HG03378 (cell line): Measurements from ENCODE around the gene URB1.
"Not testable (repeated sequence)": the region's sequence is repeated elsewhere in the genome, so short reads cannot be mapped to it uniquely, and the experiment has no call there.

Source experiments
- ATAC-seq: cut with Tn5 transposase; IDR thresholded peaks from one replicate; pipeline ENCODE4 v1.9.1; 2021; ENCODE audit warnings: mild to moderate bottlenecking, moderate library complexity; ENCODE audit not compliant: unreplicated experiment

The URB1 gene, protein sequence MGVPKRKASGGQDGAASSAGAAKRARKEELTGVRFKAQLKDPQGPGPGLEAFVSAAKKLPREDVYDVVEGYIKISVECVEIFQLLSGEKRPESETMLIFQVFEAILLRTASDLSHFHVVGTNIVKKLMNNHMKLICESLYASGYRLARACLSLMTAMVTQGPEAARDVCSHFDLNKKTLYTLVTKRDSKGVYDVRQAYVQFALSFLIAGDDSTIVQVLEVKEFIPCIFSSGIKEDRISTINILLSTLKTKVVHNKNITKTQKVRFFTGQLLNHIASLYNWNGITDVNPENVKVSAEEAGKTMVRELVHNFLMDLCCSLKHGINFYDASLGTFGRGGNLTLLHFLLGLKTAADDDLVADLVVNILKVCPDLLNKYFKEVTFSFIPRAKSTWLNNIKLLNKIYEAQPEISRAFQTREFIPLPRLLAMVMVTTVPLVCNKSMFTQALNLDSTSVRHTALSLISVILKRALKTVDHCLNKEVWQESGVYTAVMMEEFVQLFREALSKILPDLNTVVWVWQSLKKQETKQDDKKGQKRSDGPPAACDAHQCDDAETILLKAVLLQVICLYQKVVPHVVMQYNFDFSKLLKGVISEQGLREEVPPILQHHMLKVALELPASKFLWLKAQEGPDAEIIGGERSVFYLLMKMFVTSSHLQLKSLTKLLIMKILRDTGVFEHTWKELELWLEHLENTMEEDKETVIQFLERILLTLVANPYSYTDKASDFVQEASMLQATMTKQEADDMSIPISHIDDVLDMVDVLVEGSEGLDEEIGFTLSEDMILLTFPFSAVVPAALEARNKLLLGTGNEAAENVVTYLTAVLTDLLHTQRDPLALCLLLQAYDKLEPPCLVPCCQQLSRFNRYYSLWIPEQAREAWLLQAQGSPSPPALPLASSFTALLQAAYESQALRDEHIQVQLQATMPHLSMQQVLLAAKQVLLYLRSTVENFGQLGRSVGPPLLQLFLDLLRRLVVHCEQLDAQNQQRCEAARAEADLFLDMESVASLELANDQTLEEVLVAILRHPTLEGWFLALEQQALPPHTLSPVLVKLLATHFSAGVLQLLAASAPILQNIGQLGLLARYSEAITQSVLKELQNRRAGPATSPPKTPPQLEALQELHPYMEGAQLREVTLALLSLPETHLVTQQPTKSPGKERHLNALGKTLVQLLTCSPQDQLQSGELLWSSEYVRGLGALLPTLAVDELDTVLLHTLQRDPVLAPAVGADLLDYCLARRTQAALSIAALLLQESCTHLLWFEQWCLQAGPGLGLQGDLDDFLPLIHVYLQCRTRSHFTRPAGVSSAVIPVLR (N-terminal part only)

DNA sequence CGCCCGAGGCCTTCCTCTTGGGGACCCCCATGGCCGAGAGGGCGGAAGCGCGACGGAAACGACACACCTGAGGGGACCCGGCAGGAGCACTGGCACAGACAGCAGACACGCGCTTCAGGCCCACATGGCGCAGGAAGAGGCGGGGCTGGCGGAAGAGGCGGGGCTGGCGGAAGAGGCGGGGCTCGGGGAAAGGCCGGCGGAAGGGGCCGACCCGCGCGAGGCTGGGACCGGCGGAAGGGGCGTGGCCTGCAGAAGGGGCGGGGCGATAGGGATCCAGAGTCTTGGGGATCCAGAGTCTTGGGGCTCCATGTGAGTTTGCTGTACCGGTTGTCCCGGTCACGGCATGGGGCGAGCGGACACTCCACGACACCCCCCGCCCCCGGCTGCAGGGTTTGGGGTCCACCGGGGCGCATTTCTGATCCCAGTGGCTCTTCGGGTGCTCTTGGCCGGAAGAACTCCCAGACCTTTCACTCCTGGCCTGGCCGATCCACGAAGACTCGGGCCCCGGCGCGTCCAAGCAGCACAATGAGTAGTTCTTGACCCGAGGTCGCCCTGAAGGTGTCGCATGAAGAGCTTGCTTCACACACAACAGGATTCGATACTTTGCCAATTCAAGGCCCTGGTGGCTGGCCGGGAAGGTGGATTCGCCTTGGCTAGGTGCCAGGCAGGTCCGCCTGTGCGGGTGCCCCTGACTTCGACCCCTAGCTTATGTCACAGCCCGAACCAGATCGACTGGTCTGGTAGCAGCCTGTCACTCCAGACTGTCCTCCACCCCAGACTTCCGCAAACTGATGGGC is at the start of gene URB1:
URB1 (minus strand) TSS at position 133 of the 797 bp plus-strand sequence; CDS start at position 31, 102 bp downstream.
- peak; percentile 67 for ATAC-seq

DNA sequence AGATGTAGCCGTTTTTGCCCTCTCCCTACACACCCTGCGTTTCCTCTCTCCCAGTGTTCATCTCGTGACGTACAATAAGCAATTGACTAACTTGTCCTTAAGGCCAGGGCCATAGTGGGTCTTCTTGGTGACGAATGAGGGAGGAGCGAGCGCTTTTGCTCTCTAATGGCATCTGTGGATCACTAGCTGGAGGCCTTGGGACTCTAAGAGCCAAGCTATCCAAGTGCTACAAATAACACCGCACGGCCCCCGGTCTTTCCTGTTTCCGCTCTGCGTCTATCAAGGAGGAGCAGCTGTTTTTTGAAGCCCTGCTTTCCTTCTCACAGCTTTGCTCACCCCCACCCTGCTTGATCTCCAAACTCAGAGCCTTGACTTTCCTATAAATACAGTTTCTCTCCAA is 44.9 kb upstream of the URB1 start:
- no peak for ATAC-seq

DNA sequence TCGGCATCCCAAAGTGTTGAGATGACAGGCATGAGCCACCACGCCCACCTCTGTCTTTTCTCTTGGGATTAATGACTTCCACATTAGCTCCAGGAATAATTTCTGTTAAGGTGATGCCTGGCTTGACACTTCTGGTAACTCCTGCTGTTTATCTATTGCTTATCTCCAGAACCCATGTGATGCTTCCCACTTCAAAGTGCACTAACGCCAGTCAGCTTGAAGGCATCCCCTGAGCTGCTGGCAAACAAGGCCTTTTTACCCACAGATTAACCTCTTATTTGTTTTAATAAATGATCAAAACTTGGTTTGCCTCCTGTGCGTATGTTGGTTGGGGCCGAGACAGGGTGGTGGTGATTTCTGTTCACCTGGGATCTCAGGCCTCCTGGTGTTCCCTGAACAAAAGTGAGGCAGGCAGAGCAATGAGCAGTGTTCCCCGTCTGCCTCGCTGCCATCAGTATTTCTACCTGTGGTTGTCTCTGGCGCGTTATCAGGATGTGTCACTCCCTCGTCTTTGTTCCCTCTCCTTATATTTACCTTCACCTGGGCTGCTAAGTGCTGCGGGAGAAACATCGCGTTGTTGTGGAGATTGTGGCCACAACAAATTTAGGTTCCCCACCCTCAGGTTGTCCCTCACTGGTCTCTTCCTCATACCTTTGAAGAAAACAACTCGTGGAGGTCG is 40.3 kb upstream of the URB1 start:
- not testable (repeated sequence) for ATAC-seq

DNA sequence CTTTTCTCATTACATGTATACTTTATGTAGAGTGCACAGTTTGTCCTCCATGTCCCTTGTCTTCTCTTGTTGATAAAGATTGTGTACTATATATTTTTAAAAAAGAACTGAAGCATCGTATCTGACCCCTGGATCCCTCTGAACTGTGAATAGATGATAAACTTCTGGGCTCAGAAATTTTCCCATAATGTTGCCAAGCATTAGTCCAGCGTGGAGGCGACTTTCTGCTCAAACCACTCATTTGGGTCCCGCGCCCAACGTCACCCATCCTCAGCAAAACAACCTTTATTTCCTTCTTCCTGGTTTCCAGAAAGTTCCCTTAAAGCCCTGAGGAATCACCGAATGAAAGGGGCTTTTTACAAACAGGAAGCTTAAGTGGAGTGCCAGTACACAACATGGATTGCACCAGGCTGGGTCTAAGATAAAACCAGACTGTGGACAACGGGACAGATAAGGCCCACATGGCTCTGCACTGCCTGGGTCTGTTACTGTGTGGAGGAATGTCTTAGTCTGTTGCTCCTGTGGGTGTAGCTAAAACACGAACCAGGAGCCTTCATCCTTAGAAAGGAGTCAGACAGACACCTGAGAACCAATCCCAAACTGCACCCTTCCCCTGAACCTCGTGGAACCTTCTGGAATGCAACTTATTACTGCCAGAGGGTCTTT is 35.3 kb upstream of the URB1 start:
- ATAC-seq, result no peak

DNA sequence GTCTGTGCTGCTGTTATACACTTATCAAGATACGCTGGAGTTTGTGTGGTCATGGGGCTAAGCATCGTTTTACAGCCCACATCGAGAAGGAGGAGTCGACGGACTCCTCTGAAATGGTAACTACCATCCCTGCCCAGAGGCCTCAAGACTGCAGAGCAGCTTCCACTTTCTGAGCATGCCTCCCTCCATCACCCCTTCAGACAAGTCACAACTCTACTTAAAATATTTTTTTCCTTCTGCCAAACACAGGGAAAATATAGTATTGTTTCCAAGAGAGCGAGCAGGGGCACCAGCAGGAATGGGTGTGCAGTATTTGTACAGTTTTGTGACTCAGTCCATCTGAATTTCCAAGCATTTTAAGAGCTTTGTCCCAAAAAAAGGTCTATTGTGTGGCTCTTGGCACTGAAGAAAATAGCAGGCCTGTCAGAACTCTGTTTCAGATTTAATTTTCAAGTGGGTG is 33.8 kb upstream of the URB1 start:
- ATAC-seq, result no peak

DNA sequence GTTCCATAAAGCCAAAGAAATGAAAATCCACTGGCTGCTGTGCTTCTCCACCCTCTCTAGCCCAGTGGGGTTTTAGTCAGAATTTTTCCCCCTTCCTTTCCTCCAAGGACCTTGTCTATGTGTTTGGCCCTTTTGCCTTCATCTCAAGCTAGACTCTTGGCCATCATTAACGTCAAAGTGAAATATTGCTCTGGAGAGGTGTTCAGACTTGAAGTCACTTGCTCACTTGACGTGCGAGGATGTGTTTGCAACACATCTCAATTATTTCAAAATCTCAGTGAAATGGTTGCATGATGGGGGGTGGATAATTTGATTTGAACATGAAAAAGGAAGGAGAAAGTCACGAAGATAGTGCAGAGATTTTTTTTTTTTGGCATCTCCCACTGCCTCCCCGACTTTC is 33.3 kb upstream of the URB1 start:
- ATAC-seq, result no peak

DNA sequence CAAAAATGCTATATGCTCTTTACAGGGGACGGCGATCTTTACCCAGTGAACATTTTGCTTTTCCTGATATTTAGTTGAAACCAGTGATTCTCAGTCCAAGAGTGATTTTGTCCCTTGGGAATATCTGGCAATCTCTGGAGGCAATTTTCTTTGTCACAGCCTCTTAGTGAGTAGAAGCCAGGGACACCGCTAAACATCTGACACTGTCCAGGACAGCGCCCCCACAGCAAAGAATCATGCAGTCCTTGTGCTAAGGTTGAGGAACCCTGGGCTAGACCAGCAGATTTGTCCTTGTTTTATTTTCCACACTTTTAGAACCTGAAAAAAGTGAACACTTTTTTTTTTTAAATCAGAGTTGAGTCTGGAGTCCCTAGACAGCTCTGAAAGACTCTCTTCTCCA is 32.8 kb upstream of the URB1 start:
- ATAC-seq, result no peak

DNA sequence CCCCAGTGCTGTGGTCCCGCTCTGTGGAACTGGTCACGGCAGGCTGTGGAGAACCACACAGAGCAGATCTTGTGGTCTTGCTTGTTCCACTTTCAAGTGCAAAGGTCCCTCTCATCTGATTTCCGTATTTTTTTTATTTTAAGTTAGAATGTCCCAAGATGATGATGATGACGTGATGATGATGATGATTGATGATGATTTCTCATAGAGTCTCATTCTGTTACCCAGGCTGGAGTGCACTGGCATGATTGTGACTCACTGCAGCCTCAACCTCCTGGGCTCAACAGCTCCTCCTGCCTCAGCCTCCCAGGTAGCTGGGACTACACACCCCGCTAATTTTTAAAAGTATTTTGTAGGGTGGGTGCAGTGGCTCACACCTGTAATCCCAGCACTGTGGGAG is 31.9 kb upstream of the URB1 start:
- ATAC-seq, result no peak

DNA sequence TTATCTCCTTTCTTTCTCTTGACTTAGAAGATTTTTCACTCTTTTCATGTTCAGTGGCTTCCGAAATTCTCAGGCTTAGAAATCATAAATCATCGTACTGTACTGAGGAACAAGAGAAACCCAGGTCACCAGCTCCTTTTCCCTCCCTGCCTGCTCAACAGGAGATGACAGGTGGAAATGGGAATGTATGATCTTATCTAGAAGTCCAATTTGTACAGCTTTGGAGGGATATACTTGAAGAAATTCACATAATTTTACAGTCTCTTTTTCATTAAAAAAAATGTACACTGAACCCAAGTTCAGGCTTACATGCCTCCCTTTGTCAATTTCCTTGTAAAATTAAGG is 31.4 kb upstream of the URB1 start:
- ATAC-seq, result no peak

DNA sequence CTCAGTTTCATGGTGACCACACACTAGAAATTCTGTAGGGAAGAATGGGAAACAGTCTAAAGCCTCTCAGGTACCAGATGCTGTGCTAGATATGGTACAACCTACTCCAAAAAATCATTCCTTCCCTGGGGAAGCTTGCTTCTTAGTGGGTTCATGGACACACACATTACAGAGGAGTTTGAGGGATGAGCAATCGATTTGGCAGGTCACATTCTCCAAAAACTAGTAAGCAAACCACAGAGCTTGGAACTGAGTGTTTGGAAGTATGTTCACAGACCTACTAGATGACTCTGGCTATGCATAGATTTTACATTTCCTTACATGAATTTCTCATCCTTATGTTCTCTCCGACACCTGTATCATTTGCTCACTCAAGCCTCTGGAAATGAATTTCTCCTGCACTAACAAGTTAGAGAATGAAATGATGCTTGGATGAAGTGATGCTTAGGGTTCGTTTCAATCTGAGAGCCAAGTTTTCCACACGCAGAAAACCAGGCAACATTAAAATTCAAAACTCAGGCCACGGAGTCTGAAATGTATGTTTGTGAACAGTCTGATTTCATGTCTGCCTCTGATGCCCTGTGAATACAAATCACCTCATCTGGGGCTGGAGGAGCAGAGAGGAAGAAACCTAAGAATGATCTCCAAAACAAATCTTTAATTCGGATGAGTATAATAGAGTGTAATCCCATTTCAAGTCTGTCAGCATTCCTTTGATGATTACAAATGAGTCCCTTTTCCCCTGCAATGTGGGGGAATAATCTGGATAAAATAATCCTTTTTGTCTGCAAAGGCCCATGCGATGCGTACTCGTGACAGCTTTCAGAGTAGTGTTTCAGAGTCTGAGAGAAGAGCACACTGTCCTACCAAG is 30.7 kb upstream of the URB1 start:
- no peak for ATAC-seq

DNA sequence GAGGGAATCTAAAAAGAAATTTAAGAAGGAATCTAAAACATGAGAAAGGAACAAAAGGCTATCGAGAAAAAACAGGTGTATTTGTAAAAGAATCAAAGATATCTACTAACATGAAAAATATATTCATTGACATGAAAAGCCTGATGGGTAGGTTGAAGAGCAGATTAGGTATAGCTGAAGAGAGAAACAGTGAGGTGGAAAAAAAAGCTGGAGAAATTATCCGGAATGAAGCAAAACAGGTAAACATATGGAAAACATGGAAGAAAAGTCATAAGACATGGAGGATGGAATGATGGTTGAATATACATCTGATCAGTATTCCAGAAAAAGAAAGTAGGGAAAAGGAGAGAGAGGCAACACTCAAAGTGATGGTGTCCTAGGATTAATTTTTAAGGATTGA is 29.3 kb upstream of the URB1 start:
- no peak for ATAC-seq

DNA sequence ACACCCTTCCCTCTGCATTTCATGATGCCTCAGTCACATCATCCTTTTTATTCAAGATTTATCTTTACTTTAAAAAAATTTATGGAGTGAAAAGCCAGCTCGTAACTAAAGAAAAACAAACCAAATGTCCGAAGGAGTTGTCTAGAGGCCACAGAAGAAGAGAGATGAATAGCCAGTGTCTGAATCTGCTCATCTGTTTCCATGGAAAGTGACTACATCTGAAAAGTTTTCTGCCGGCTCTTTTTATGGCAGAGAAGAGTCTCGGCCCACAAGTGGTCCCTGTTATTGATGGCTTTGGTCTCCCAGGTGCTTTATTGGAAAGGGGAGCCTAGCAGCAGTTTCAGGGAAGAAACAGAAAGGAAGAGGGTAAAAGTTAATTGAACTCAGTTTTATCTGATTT is 25.3 kb upstream of the URB1 start:
- no peak for ATAC-seq

DNA sequence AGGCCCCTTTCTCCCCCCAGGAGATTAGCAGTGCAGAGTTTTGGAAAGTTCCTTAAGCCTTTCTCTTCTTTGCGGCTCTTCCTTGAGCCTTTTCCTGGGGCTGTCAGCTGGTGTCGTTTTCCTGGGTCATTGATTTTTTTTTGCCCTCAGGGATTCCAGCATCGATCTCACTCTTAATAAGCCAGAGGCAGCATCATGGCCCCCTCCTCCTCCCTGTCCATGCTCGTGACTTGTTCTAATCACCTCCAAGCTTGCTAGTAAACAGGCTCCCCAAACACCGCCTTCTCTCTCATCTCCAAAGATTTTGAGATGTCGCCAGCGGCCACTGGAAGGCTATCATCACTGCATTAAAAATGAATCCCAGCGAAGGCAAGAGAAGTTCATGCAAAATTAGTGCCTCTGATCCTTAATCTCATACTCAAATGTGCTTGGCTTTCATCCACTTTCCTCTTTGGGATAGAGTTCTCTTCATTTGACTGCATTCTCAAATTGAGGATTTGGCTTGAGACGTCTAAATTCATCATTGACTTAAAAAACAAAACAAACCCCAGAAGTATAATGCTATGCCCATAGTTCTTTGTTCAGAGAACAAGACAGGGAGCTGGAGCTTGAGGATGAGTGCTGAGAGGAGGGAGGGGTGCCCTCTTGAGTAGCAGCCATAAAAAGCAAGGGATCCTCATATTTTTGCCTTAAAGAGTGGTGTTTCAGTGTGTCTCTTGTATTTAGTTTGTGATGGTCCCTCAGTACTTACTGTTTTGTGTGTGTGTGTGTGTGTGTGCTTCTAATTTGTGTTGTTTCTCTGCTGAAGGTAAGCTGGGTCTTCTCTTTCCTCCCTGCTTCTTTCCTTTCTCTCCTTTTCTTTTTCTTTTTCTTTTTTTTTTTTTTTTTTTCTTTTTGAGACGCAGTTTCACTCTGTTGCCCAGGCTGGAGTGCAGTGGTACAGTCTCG is 22.9 kb upstream of the URB1 start:
- no peak for ATAC-seq

DNA sequence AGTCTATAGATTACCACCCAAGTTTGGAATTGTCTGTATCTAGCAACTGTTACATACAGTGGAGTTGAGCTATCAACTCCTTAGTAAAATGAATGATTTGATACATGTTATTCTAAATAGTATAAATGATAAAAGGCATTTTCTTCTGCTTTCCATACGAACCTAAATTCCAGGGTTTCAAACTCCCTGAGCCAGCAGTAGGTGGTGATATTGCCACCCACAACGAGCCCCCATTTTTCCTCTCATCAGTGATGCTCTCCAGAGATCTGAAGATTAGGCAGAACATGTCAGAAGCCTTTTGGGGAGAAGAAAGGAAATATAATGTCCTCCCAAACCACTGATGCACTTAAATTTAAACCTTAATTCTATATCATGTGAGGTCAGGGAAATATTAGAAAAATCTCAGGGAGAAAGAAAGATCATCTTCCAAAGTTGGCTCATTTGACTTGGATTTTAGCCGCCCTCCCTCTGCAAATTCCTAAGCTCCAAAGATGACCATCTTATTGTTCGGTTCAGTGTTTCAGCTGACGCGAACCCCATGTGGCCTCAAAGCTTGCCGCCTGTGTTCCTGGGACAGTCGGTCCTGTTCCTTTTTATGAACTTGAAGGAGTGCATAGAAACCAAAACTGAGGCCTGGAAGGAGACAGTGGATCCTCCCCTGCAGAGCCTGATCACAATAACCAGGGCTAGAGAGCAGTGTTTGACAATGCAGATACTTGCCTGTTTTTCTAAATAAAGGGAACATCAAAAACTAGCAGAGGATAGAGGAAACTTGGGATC is 22.0 kb upstream of the URB1 start:
- no peak for ATAC-seq

DNA sequence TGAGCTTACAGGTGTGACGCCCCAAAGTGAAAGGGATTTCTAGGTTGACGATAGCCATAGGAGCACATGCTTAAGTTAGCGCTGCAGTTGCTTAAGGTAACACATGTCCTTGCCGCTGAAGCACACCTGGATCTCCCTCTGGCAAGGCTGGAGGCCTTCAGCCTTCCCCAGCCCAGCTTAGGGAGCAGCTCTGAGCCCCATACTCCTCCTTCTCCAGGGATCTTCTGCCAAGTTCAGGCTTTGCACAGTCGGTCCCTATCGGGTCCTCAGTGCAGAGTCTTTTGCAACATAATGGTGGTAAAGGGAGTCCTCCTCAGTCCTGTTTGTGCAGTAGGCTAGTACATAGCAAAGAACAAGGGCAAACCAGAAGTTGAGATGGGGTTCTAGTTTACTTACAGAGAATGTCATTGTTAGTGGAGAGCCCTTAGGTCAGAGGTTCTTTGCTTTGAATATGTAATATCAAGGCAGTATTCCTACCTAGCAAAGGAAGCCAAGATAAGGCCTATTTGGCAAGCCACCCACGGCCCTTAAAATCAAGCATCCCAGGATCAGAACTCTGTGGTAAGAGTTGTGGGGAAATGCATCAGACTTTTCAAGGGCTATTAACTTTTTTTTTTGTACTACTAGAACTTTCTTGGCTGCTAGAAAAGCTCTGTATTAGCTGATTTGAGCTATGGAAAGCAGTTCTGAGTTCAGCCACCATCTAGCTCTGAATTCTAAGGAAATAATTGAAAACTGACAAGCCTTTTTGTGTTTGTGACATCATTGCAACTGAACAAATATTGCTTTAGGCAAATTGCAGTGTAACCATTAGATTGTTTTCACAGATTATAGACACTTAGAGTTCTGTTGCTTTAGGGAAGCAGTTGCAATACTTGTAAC is 21.1 kb upstream of the URB1 start:
- ATAC-seq, result no peak
